OCI-LY1 (cell line): ENCODE data around the gene PAX9.

ENCODE experiments used
- H2AFZ ChIP-seq: fragments of 200-600 bp; sonication (generic), shearing (Covaris generic); 2 replicates; pipeline ENCODE4 v1.6.0; 2014; ENCODE audit warnings: antibody characterized with exemption, mild to moderate bottlenecking, low read length
- H3F3A ChIP-seq: fragments of 200-600 bp; sonication (generic), shearing (Covaris generic); 2 replicates; pipeline ENCODE4 v1.6.0; 2014; ENCODE audit warnings: mild to moderate bottlenecking, antibody characterized with exemption, low read length, moderate library complexity; ENCODE audit not compliant: insufficient read depth
- H3K27ac ChIP-seq: fragments of 200-600 bp; sonication (generic); 2 replicates; pipeline ENCODE4 v1.5.1; 2014; ENCODE audit warnings: low read length, mixed run types, mild to moderate bottlenecking, low read depth; ENCODE audit not compliant: poor library complexity, severe bottlenecking
- H3K27me3 ChIP-seq: fragments of 200-600 bp; sonication (generic); 2 replicates; pipeline ENCODE4 v1.6.0; 2014; ENCODE audit warnings: antibody characterized with exemption, mild to moderate bottlenecking, low read length, moderate library complexity; ENCODE audit not compliant: insufficient read depth
- H3K36me3 ChIP-seq: fragments of 200-600 bp; sonication (generic); 2 replicates; pipeline ENCODE4 v1.6.1; 2014; ENCODE audit warnings: mild to moderate bottlenecking, antibody characterized with exemption, low read length, moderate library complexity, mixed read lengths; ENCODE audit not compliant: insufficient read depth
- H3K4me1 ChIP-seq: fragments of 200-600 bp; sonication (generic); 2 replicates; pipeline ENCODE4 v1.5.1; 2014; ENCODE audit warnings: mild to moderate bottlenecking, low read length, moderate library complexity; ENCODE audit not compliant: insufficient read depth, severe bottlenecking
- H3K4me2 ChIP-seq: fragments of 200-600 bp; sonication (generic), shearing (Covaris generic); 2 replicates; pipeline ENCODE4 v1.6.1; 2014; ENCODE audit warnings: low read length
- H3K4me3 ChIP-seq: fragments of 200-600 bp; sonication (generic); 2 replicates; pipeline ENCODE4 v1.5.1; 2014; ENCODE audit warnings: low read length, low read depth, mild to moderate bottlenecking, mixed read lengths; ENCODE audit not compliant: poor library complexity, severe bottlenecking
- H3K79me2 ChIP-seq: fragments of 200-600 bp; shearing (Covaris generic); 2 replicates; pipeline ENCODE4 v1.6.1; 2016; ENCODE audit warnings: mixed run types, low read length, mixed read lengths; ENCODE audit not compliant: insufficient read depth
- H3K9ac ChIP-seq: fragments of 200-600 bp; sonication (generic), shearing (Covaris generic); 2 replicates; pipeline ENCODE4 v1.6.1; 2014; ENCODE audit warnings: mild to moderate bottlenecking, low read length, mixed read lengths
- H3K9me2 ChIP-seq: fragments of 200-600 bp; sonication (generic), shearing (Covaris generic); 2 replicates; pipeline ENCODE4 v1.6.1; 2014; ENCODE audit warnings: low read depth, mild to moderate bottlenecking, low read length, mixed read lengths
- H3K9me3 ChIP-seq: fragments of 200-600 bp; shearing (Covaris generic); 2 replicates; pipeline ENCODE4 v1.6.1; 2014; ENCODE audit warnings: low read length, mixed read lengths
- H4K20me1 ChIP-seq: fragments of 200-600 bp; sonication (generic), shearing (Covaris generic); 2 replicates; pipeline ENCODE4 v1.6.0; 2016; ENCODE audit warnings: mild to moderate bottlenecking, low read length; ENCODE audit not compliant: insufficient read depth
- CTCF ChIP-seq: fragments of 200-600 bp; sonication (generic), shearing (Covaris generic); IDR thresholded peaks from 2 replicates; pipeline ENCODE4 v1.5.1; 2017; ENCODE audit warnings: mild to moderate bottlenecking, antibody characterized with exemption, low read length, moderate library complexity, mixed read lengths
- EZH2 ChIP-seq: fragments of 200-600 bp; sonication (generic), shearing (Covaris generic); IDR thresholded peaks from 2 replicates; pipeline ENCODE4 v1.8.0; 2017; ENCODE audit warnings: borderline replicate concordance, mixed run types, mild to moderate bottlenecking, antibody characterized with exemption, low read length, moderate library complexity, mixed read lengths

PAX9 gene

GRCh38 chr14:36721877-36722276, 60.2 kb downstream of the PAX9 start:
- no peak overlapping the region for H3K4me3 ChIP-seq

GRCh38 chr14:36723530-36723929, 61.9 kb downstream of the PAX9 start:
- no peaks in the 10 kb centered on the region for H3K27me3 ChIP-seq
- no peaks in the 10 kb centered on the region for H3K9me3 ChIP-seq
- no peak overlapping the region for H2AFZ ChIP-seq
- TF ChIP-seq CTCF (no peak), EZH2 (no peak)
- no peaks in the 10 kb centered on the region for H3F3A ChIP-seq
- H3K4me1 ChIP-seq: no peaks in the 10 kb centered on the region
- H3K9ac ChIP-seq: no peak overlapping the region
- H3K4me2 ChIP-seq: no peak overlapping the region
- no peak overlapping the region for H3K4me3 ChIP-seq
- no peaks in the 10 kb centered on the region for H4K20me1 ChIP-seq
- H3K79me2 ChIP-seq: no peaks in the 10 kb centered on the region
- H3K27ac ChIP-seq: no peak overlapping the region
- H3K36me3 ChIP-seq: no peaks in the 10 kb centered on the region
- H3K9me2 ChIP-seq: no peaks in the 10 kb centered on the region

More at GRCh38 chr14:36721877-36722276, 60.2 kb downstream of the PAX9 start:
- Histone ChIP-seq H2AFZ (no peak overlapping the region), H3K4me2 (no peak overlapping the region), H3K79me2 (no peaks in the 10 kb centered on the region), H3K27ac (no peak overlapping the region), H3K4me1 (no peaks in the 10 kb centered on the region), H4K20me1 (no peaks in the 10 kb centered on the region), H3K9ac (no peak overlapping the region), H3K36me3 (no peaks in the 10 kb centered on the region), H3K9me2 (no peaks in the 10 kb centered on the region), H3K9me3 (no peaks in the 10 kb centered on the region), H3K27me3 (no peaks in the 10 kb centered on the region), H3F3A (no peaks in the 10 kb centered on the region)
- TF ChIP-seq EZH2 (no peak), CTCF (no peak)

- no peaks in the 10 kb centered on the region for H3K27me3 ChIP-seq
- no peak overlapping the region for H3K27ac ChIP-seq
- H3K9me3 ChIP-seq: no peaks in the 10 kb centered on the region
- H3K4me1 ChIP-seq: no peaks in the 10 kb centered on the region
- no peaks in the 10 kb centered on the region for H3K79me2 ChIP-seq
- no peak overlapping the region for H2AFZ ChIP-seq
- no peaks in the 10 kb centered on the region for H3K36me3 ChIP-seq
- H3K4me2 ChIP-seq: no peak overlapping the region
- H3K9ac ChIP-seq: no peak overlapping the region
- no peaks in the 10 kb centered on the region for H4K20me1 ChIP-seq
- H3K9me2 ChIP-seq: no peaks in the 10 kb centered on the region
- no peak overlapping the region for H3K4me3 ChIP-seq
- no peaks in the 10 kb centered on the region for H3F3A ChIP-seq
- TF ChIP-seq EZH2 (no peak), CTCF (no peak)
Measured at GRCh38 chr14:36724162-36724561, 62.5 kb downstream of the PAX9 start.
